Effector memory CD8-positive, alpha-beta T cell (primary cell): ENCODE measurements around the gene BRPF3.

Experiments used
- ATAC-seq: fragments of 150-1000 bp; cut with Tn5 transposase; replicated peaks from 2 replicates; pipeline ENCODE4 v1.10.0; 2021; ENCODE audit warnings: mild to moderate bottlenecking, moderate library complexity
- DNase-seq, 3 experiments: peaks; one replicate each; pipeline ENCODE4 v3.0.0; 2021
- H3K27ac Mint-ChIP-seq, 2 donors: one replicate each; pipeline ENCODE4 v1.8.0; 2022; ENCODE audit warnings: mild to moderate bottlenecking in 2 of 2, mixed read lengths in 2 of 2, moderate library complexity in 2 of 2
- H3K27me3 Mint-ChIP-seq, 2 donors: one replicate each; pipeline ENCODE4 v1.8.0; 2022; ENCODE audit warnings: mixed read lengths in 2 of 2
- H3K36me3 Mint-ChIP-seq: one replicate; pipeline ENCODE4 v1.8.0; 2022; ENCODE audit warnings: mild to moderate bottlenecking, moderate library complexity, mixed read lengths; ENCODE audit not compliant: insufficient read depth
- H3K4me1 Mint-ChIP-seq, 2 donors: one replicate each; pipeline ENCODE4 v1.8.0; 2022; ENCODE audit warnings: low read depth in 2 of 2, mixed read lengths in 2 of 2
- H3K4me3 Mint-ChIP-seq, 2 donors: one replicate each; pipeline ENCODE4 v1.8.0; 2022; ENCODE audit warnings: mild to moderate bottlenecking in 2 of 2, mixed read lengths in 2 of 2, moderate library complexity in 2 of 2
- H3K9me3 Mint-ChIP-seq, 2 donors: one replicate each; pipeline ENCODE4 v1.8.0; 2022; ENCODE audit warnings: mixed read lengths in 2 of 2

Gene BRPF3

GRCh38 chr6:36246506-36247268 lies 50.1 kb downstream of the BRPF3 start:
- peaks cover 3 to 7% of the 10 kb centered on the region in 2 donors for H3K4me1 Mint-ChIP-seq
- ATAC-seq = no peak
- H3K4me3 Mint-ChIP-seq = no peak overlapping the region
- peaks cover 2% of the 10 kb centered on the region for H3K36me3 Mint-ChIP-seq
- no peak for DNase-seq
- no peak overlapping the region for H3K27ac Mint-ChIP-seq
- peaks cover 11 to 13% of the 10 kb centered on the region in 2 donors for H3K27me3 Mint-ChIP-seq
- H3K9me3 Mint-ChIP-seq = no peaks in the 10 kb centered on the region

GRCh38 chr6:36247693-36248092 lies 51.1 kb downstream of the BRPF3 start:
- H3K36me3 Mint-ChIP-seq = peaks cover 2% of the 10 kb centered on the region
- no peak for DNase-seq
- peaks cover 6 to 21% of the 10 kb centered on the region in 2 donors for H3K27me3 Mint-ChIP-seq
- no peaks in the 10 kb centered on the region for H3K4me1 Mint-ChIP-seq
- H3K27ac Mint-ChIP-seq = no peak overlapping the region
- H3K4me3 Mint-ChIP-seq = no peak overlapping the region
- no peak for ATAC-seq
- H3K9me3 Mint-ChIP-seq = no peaks in the 10 kb centered on the region

GRCh38 chr6:36248980-36249379 lies 52.4 kb downstream of the BRPF3 start:
- no peaks in the 10 kb centered on the region for H3K9me3 Mint-ChIP-seq
- H3K36me3 Mint-ChIP-seq = peaks cover 2% of the 10 kb centered on the region
- no peak for DNase-seq
- H3K4me3 Mint-ChIP-seq = no peak overlapping the region
- H3K27me3 Mint-ChIP-seq = peaks cover 0 to 11% of the 10 kb centered on the region in 2 donors
- no peak overlapping the region for H3K27ac Mint-ChIP-seq
- ATAC-seq = no peak
- H3K4me1 Mint-ChIP-seq = no peaks in the 10 kb centered on the region

- Mint-ChIP-seq H3K9me3 (no peaks in the 10 kb centered on the region), H3K4me1 (no peaks in the 10 kb centered on the region), H3K27me3 (peaks cover 0 to 11% of the 10 kb centered on the region in 2 donors), H3K36me3 (peaks cover 2% of the 10 kb centered on the region), H3K27ac (no peak overlapping the region), H3K4me3 (no peak overlapping the region)
- DNase-seq = no peak
- ATAC-seq = no peak
These were observed 53.0 kb downstream of the BRPF3 start for GRCh38 chr6:36249536-36249935.

GRCh38 chr6:36252005-36252404 lies 55.5 kb downstream of the BRPF3 start:
- H3K4me1 Mint-ChIP-seq = no peaks in the 10 kb centered on the region
- peaks cover 0 to 11% of the 10 kb centered on the region in 2 donors for H3K27me3 Mint-ChIP-seq
- DNase-seq = no peak
- H3K9me3 Mint-ChIP-seq = peaks cover 0 to 2% of the 10 kb centered on the region in 2 donors
- no peak overlapping the region for H3K27ac Mint-ChIP-seq
- no peak for ATAC-seq
- H3K36me3 Mint-ChIP-seq = no peaks in the 10 kb centered on the region
- H3K4me3 Mint-ChIP-seq = no peak overlapping the region

GRCh38 chr6:36263390-36264000 lies 67.0 kb downstream of the BRPF3 start:
- no peak for DNase-seq
- no peak overlapping the region for H3K27ac Mint-ChIP-seq
- no peaks in the 10 kb centered on the region for H3K36me3 Mint-ChIP-seq
- H3K9me3 Mint-ChIP-seq = no peaks in the 10 kb centered on the region
- no peak for ATAC-seq
- no peaks in the 10 kb centered on the region for H3K4me1 Mint-ChIP-seq
- no peak overlapping the region for H3K4me3 Mint-ChIP-seq
- H3K27me3 Mint-ChIP-seq = peaks cover 33 to 44% of the 10 kb centered on the region in 2 donors

- no peaks in the 10 kb centered on the region for H3K9me3 Mint-ChIP-seq
- no peaks in the 10 kb centered on the region for H3K4me1 Mint-ChIP-seq
- H3K27ac Mint-ChIP-seq = no peak overlapping the region
- peaks cover 49 to 67% of the 10 kb centered on the region in 2 donors for H3K27me3 Mint-ChIP-seq
- no peak for ATAC-seq
- no peak overlapping the region for H3K4me3 Mint-ChIP-seq
- no peak for DNase-seq
- peaks cover 2% of the 10 kb centered on the region for H3K36me3 Mint-ChIP-seq
These were observed 69.2 kb downstream of the BRPF3 start for GRCh38 chr6:36265744-36266143.

- no peak overlapping the region for H3K27ac Mint-ChIP-seq
- peaks cover 45 to 68% of the 10 kb centered on the region in 2 donors for H3K27me3 Mint-ChIP-seq
- peaks cover 2% of the 10 kb centered on the region for H3K36me3 Mint-ChIP-seq
- ATAC-seq (no peak), DNase-seq (no peak)
- H3K4me1 Mint-ChIP-seq = no peaks in the 10 kb centered on the region
- H3K4me3 Mint-ChIP-seq = no peak overlapping the region
- H3K9me3 Mint-ChIP-seq = no peaks in the 10 kb centered on the region
These were observed 70.5 kb downstream of the BRPF3 start for GRCh38 chr6:36266913-36267644.

- Mint-ChIP-seq H3K27me3 (peaks cover 38 to 66% of the 10 kb centered on the region in 2 donors), H3K4me3 (no peak overlapping the region), H3K9me3 (no peaks in the 10 kb centered on the region), H3K4me1 (no peaks in the 10 kb centered on the region), H3K27ac (no peak overlapping the region), H3K36me3 (peaks cover 2% of the 10 kb centered on the region)
- ATAC-seq (no peak), DNase-seq (no peak)
These were observed 71.4 kb downstream of the BRPF3 start for GRCh38 chr6:36267731-36268477.

GRCh38 chr6:36268478-36269275 lies 72.1 kb downstream of the BRPF3 start:
- H3K36me3 Mint-ChIP-seq = peaks cover 2% of the 10 kb centered on the region
- H3K27ac Mint-ChIP-seq = no peak overlapping the region

GRCh38 chr6:36269834-36270705 lies 73.5 kb downstream of the BRPF3 start, which contains the start of gene PNPLA1:
Gene PNPLA1 (plus strand): TSS chr6:36270060. CDS start chr6:36270460, 400 bp downstream.
- Mint-ChIP-seq H3K27me3 (peaks cover 39 to 69% of the 10 kb centered on the region in 2 donors), H3K4me1 (no peaks in the 10 kb centered on the region), H3K36me3 (peaks cover 2% of the 10 kb centered on the region), H3K27ac (no peak within 1 kb of the TSS), H3K4me3 (no peak within 1 kb of the TSS), H3K9me3 (no peaks in the 10 kb centered on the region)
- no peak for DNase-seq
- no peak for ATAC-seq

More at GRCh38 chr6:36268478-36269275, 72.1 kb downstream of the BRPF3 start:
- Mint-ChIP-seq H3K9me3 (no peaks in the 10 kb centered on the region), H3K4me3 (no peak overlapping the region), H3K4me1 (no peaks in the 10 kb centered on the region), H3K27me3 (peaks cover 43 to 66% of the 10 kb centered on the region in 2 donors)
- DNase-seq = no peak
- no peak for ATAC-seq

GRCh38 chr6:36272234-36272633 lies 75.7 kb downstream of the BRPF3 start:
- Mint-ChIP-seq H3K4me3 (no peak overlapping the region), H3K4me1 (no peaks in the 10 kb centered on the region), H3K9me3 (no peaks in the 10 kb centered on the region), H3K27me3 (peaks cover 45 to 75% of the 10 kb centered on the region in 2 donors), H3K36me3 (peaks cover 2% of the 10 kb centered on the region), H3K27ac (no peak overlapping the region)
- ATAC-seq (no peak), DNase-seq (no peak)
